H1 (cell line): ENCODE data around the gene TFB1M. TPM values are rescaled to one million over a fixed set of nuclear protein-coding genes. Genes with fewer than 3 reads are reported as not detected.

ENCODE experiments used
- CTCF ChIA-PET: fragments of 300-600 bp; sonication (Branson Sonifier 250); formaldehyde crosslinking; loops from one replicate; lab custom pipeline; 2021; ENCODE audit not compliant: partially characterized antibody; lab: Charles Lee
- POLR2A ChIA-PET: fragments of 300-600 bp; sonication (Branson Sonifier 250); formaldehyde crosslinking; loops from one replicate; lab custom pipeline; 2021; ENCODE audit warnings: inconsistent platforms; ENCODE audit not compliant: partially characterized antibody; lab: Charles Lee
- DNase-seq, 2 experiments: peaks; one replicate each; pipeline versions ENCODE4 v3.0.0 to v3.0.0-alpha.2; 2010 to 2022; ENCODE audit warnings: low spot score in 2 of 2, low read depth in 1 of 2, mixed read lengths in 1 of 2
- FAIRE-seq: peaks from 2 replicates; lab custom pipeline; 2011; peaks lifted over from hg19 to GRCh38; lab: Jason Lieb, UNC
- H2AFZ ChIP-seq: 2 replicates; pipeline ENCODE4 v1.8.1; 2012; ENCODE audit warnings: low read length, inconsistent platforms
- H2AK5ac ChIP-seq: 2 replicates; pipeline ENCODE4 v1.6.1; 2013; ENCODE audit warnings: low read depth, low read length
- H2BK120ac ChIP-seq: replicated peaks from 2 replicates; pipeline ENCODE3; 2013; ENCODE audit warnings: low read depth, low read length, inconsistent platforms
- H2BK12ac ChIP-seq: 2 replicates; pipeline ENCODE4 v1.6.1; 2013; ENCODE audit warnings: low read depth, low read length
- H2BK15ac ChIP-seq: 2 replicates; pipeline ENCODE4 v1.6.1; 2013; ENCODE audit warnings: low read length
- H2BK20ac ChIP-seq: 2 replicates; pipeline ENCODE4 v1.6.1; 2013; ENCODE audit warnings: low read length
- H2BK5ac ChIP-seq: 2 replicates; pipeline ENCODE4 v1.6.1; 2013; ENCODE audit warnings: low read depth, low read length
- H3K14ac ChIP-seq: 2 replicates; pipeline ENCODE4 v1.6.1; 2013; ENCODE audit warnings: inconsistent platforms; ENCODE audit not compliant: insufficient read length
- H3K18ac ChIP-seq: 2 replicates; pipeline ENCODE4 v1.6.1; 2013; ENCODE audit warnings: low read length; ENCODE audit errors: extremely low read depth
- H3K23ac ChIP-seq: 2 replicates; pipeline ENCODE4 v1.6.1; 2013; ENCODE audit warnings: inconsistent platforms; ENCODE audit not compliant: insufficient read length
- H3K23me2 ChIP-seq: 2 replicates; pipeline ENCODE4 v1.6.1; 2013; ENCODE audit warnings: low read depth, low read length
- H3K27ac ChIP-seq: 2 replicates; pipeline ENCODE4 v1.6.1; 2011; ENCODE audit warnings: low read depth, low read length, inconsistent platforms
- H3K27me3 ChIP-seq, 4 experiments: replicated peaks in 1 of 4; 1 replicate in 1 of 4; 2 replicates in 3 of 4; pipeline versions ENCODE4 v1.6.1 to v1.8.1; 2011 to 2013; ENCODE audit warnings: low read length in 3 of 4, mild to moderate bottlenecking in 3 of 4, inconsistent platforms in 2 of 4, mixed read lengths in 2 of 4, moderate library complexity in 1 of 4; ENCODE audit not compliant: control insufficient read depth in 3 of 4, insufficient read depth in 3 of 4; ENCODE audit errors: extremely low read depth in 1 of 4
- H3K36me3 ChIP-seq, 4 experiments: 2 replicates each; pipeline versions ENCODE4 v1.6.1 to v1.8.1; 2011 to 2013; ENCODE audit warnings: mild to moderate bottlenecking in 4 of 4, low read length in 3 of 4, moderate library complexity in 2 of 4, control low read depth in 1 of 4, inconsistent platforms in 1 of 4; ENCODE audit not compliant: insufficient read depth in 4 of 4, control insufficient read depth in 2 of 4
- H3K4ac ChIP-seq: replicated peaks from 2 replicates; pipeline ENCODE3; 2013; ENCODE audit warnings: low read length, low read depth, mixed read lengths, inconsistent platforms; ENCODE audit not compliant: insufficient read length
- H3K4me1 ChIP-seq, 4 experiments: replicated peaks in 1 of 4; 1 replicate in 1 of 4; 2 replicates in 3 of 4; pipeline versions ENCODE4 v1.6.1 to v1.8.1; 2011 to 2013; ENCODE audit warnings: low read length in 3 of 4, inconsistent platforms in 2 of 4, mixed read lengths in 1 of 4; ENCODE audit not compliant: insufficient read depth in 4 of 4, control insufficient read depth in 3 of 4
- H3K4me2 ChIP-seq, 2 experiments: 2 replicates each; pipeline versions ENCODE4 v1.6.1 to v1.8.1; 2011 to 2013; ENCODE audit warnings: low read depth in 2 of 2, low read length in 2 of 2, control low read depth in 1 of 2, inconsistent platforms in 1 of 2, mild to moderate bottlenecking in 1 of 2; ENCODE audit not compliant: insufficient read depth in 1 of 2
- H3K4me3 ChIP-seq, 4 experiments: fragments of 200-600, 300-600 bp in 1 of 4; sonication (generic), shearing (Covaris generic), sonication (Bioruptor Twin) in 1 of 4; 2 replicates each; pipeline versions ENCODE4 v1.5.1 to v1.8.1; 2011 to 2016; ENCODE audit warnings: low read length in 4 of 4, low read depth in 3 of 4, control low read depth in 2 of 4, inconsistent platforms in 2 of 4, mild to moderate bottlenecking in 2 of 4, mixed read lengths in 1 of 4, moderate library complexity in 1 of 4; ENCODE audit not compliant: insufficient read depth in 2 of 4; ENCODE audit errors: extremely low read depth in 1 of 4
- H3K56ac ChIP-seq: replicated peaks from 2 replicates; pipeline ENCODE3; 2013; ENCODE audit warnings: low read depth, mild to moderate bottlenecking, mixed read lengths, low read length, inconsistent platforms; ENCODE audit not compliant: insufficient read length
- H3K79me1 ChIP-seq: 2 replicates; pipeline ENCODE4 v1.6.1; 2013; ENCODE audit warnings: low read depth, low read length, control low read depth
- H3K79me2 ChIP-seq, 2 experiments: 2 replicates each; pipeline versions ENCODE4 v1.6.1 to v1.8.1; 2012 to 2013; ENCODE audit warnings: low read length in 2 of 2, mild to moderate bottlenecking in 2 of 2, inconsistent platforms in 1 of 2; ENCODE audit not compliant: insufficient read depth in 2 of 2, control insufficient read depth in 1 of 2
- H3K9ac ChIP-seq, 4 experiments: replicated peaks in 1 of 4; 1 replicate in 1 of 4; 2 replicates in 3 of 4; pipeline versions ENCODE4 v1.6.1 to v1.8.1; 2011 to 2013; ENCODE audit warnings: low read depth in 3 of 4, low read length in 3 of 4, control low read depth in 2 of 4, mild to moderate bottlenecking in 2 of 4, moderate library complexity in 2 of 4, inconsistent platforms in 1 of 4; ENCODE audit errors: extremely low read depth in 1 of 4
- H3K9me3 ChIP-seq, 2 experiments: 2 replicates each; pipeline versions ENCODE4 v1.6.1 to v1.8.1; 2012 to 2013; ENCODE audit warnings: mild to moderate bottlenecking in 2 of 2, moderate library complexity in 2 of 2, control low read depth in 1 of 2, inconsistent platforms in 1 of 2, low read depth in 1 of 2, low read length in 1 of 2, mixed read lengths in 1 of 2; ENCODE audit not compliant: insufficient read depth in 2 of 2
- H4K20me1 ChIP-seq, 2 experiments: replicated peaks in 1 of 2; 2 replicates each; pipeline versions ENCODE3 to v1.8.1; 2011 to 2013; ENCODE audit warnings: inconsistent platforms in 2 of 2, low read length in 2 of 2, mild to moderate bottlenecking in 1 of 2; ENCODE audit not compliant: insufficient read depth in 2 of 2, control insufficient read depth in 1 of 2
- H4K5ac ChIP-seq: 2 replicates; pipeline ENCODE4 v1.6.1; 2013; ENCODE audit warnings: low read length, low read depth, mixed read lengths, inconsistent platforms; ENCODE audit not compliant: insufficient read length
- H4K8ac ChIP-seq: 2 replicates; pipeline ENCODE4 v1.8.0; 2013; ENCODE audit warnings: mild to moderate bottlenecking, moderate library complexity, low read length, inconsistent platforms; ENCODE audit not compliant: insufficient read depth; ENCODE audit errors: extremely low read depth
- H4K91ac ChIP-seq: replicated peaks from 2 replicates; pipeline ENCODE3; 2013; ENCODE audit warnings: low read length, mixed read lengths, inconsistent platforms; ENCODE audit not compliant: insufficient read length
- CREB1 ChIP-seq: IDR thresholded peaks from 2 replicates; pipeline ENCODE4 v1.6.1; 2012; ENCODE audit warnings: inconsistent platforms
- SIRT6 ChIP-seq: IDR thresholded peaks from one replicate; pipeline ENCODE4 v1.7.1; 2012; ENCODE audit warnings: low read length, inconsistent platforms
- TEAD4 ChIP-seq: IDR thresholded peaks from 2 replicates; pipeline ENCODE4 v1.6.1; 2012; ENCODE audit warnings: low read depth, low read length, inconsistent platforms, mixed read lengths
- ZNF274 ChIP-seq: IDR thresholded peaks from 2 replicates; pipeline ENCODE4 v1.7.0; 2012; ENCODE audit warnings: low read length, borderline replicate concordance; ENCODE audit errors: extremely low read depth
- WGBS, 2 experiments: shearing (Covaris generic) in 1 of 2; methylation state at CpG; one replicate each; pipeline versions ENCODE4 v1.1.6 to v1.1.7; 2013 to 2015; ENCODE audit warnings: low lambda C conversion rate in 2 of 2, mixed read lengths in 2 of 2, inconsistent platforms in 1 of 2, low coverage in 1 of 2, missing lambda C conversion rate in 1 of 2; ENCODE audit not compliant: insufficient replicate concordance in 2 of 2, insufficient coverage in 1 of 2, insufficient read length in 1 of 2; ENCODE audit errors: extremely low coverage in 1 of 2, missing lambda C conversion rate in 1 of 2; 5-methylcytosine and 5-hydroxymethylcytosine counted together
- polyA plus RNA-seq, 7 experiments: library from polyadenylated mRNA; depleted of rRNA in 3 of 7; stranded (reverse) in 5 of 7; unstranded in 2 of 7; fragments of >200 nt in 5 of 7; fragments of 200-250 nt in 2 of 7; gene quantifications; 1 replicate in 5 of 7; 2 replicates in 1 of 7; 4 replicates in 1 of 7; pipeline versions ENCODE4 v1.2.1 to v1.2.3, GENCODE V29; 2011 to 2013; ENCODE audit warnings: missing spikeins in 2 of 7, mixed read lengths in 2 of 7
- total RNA-seq: library from RNA; stranded (reverse); fragmentation: NEBNext Ultra II Directional; extraction: Animal tissue kit (Norgen Biotek cat#: 25700); gene quantifications from 2 replicates; pipeline ENCODE4 v1.2.1, GENCODE V29; 2021
- TF ChIP-seq, protein P1 (sequence below), 3 experiments: IDR thresholded peaks; 1 replicate in 2 of 3; 2 replicates in 1 of 3; pipeline versions ENCODE4 v1.5.1 to v1.6.1; 2011; ENCODE audit warnings: low read length in 3 of 3, mild to moderate bottlenecking in 3 of 3, inconsistent platforms in 2 of 3, low read depth in 1 of 3, moderate library complexity in 1 of 3; ENCODE audit not compliant: insufficient read depth in 1 of 3; ENCODE audit errors: control extremely low read depth in 1 of 3

TFB1M gene
- total and polyA plus RNA-seq, 2 of the 8 experiments (the other 6 are each of a cell fraction or from before 2014, with no cell fraction given): 28.2 to 49.4 TPM

GRCh38 chr6:155254139-155254538 lies 60.1 kb downstream of the TFB1M start:
- no peak overlapping the region for H3K56ac ChIP-seq
- POLR2A ChIA-PET: no interaction called here
- H3K18ac ChIP-seq: no peak overlapping the region
- 92% methylated on average over 10 of the region's 10 CpGs; no CpG with 5 or more reads in 1 of the 2 experiments for WGBS, 2 experiments
- H2BK5ac ChIP-seq: no peak overlapping the region
- H4K91ac ChIP-seq: no peak overlapping the region
- CTCF ChIA-PET: no interaction called here
- peaks cover 9 to 92% (median 40%) of the 10 kb centered on the region in 4 experiments for H3K36me3 ChIP-seq
- no peak overlapping the region for H4K5ac ChIP-seq
- TF ChIP-seq SIRT6 (no peak), CREB1 (no peak), TEAD4 (no peak), ZNF274 (no peak)
- TF ChIP-seq, protein P1, sequence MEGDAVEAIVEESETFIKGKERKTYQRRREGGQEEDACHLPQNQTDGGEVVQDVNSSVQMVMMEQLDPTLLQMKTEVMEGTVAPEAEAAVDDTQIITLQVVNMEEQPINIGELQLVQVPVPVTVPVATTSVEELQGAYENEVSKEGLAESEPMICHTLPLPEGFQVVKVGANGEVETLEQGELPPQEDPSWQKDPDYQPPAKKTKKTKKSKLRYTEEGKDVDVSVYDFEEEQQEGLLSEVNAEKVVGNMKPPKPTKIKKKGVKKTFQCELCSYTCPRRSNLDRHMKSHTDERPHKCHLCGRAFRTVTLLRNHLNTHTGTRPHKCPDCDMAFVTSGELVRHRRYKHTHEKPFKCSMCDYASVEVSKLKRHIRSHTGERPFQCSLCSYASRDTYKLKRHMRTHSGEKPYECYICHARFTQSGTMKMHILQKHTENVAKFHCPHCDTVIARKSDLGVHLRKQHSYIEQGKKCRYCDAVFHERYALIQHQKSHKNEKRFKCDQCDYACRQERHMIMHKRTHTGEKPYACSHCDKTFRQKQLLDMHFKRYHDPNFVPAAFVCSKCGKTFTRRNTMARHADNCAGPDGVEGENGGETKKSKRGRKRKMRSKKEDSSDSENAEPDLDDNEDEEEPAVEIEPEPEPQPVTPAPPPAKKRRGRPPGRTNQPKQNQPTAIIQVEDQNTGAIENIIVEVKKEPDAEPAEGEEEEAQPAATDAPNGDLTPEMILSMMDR (IDR thresholded peaks at IDR 0.05; ENCODE audit: control extremely low read depth in 1 of 3, insufficient read depth in 1 of 3, low read depth in 1 of 3, low read length in 3 of 3): no peak
- no peaks in the 10 kb centered on the region for H3K9me3 ChIP-seq
- no peak overlapping the region for H2BK12ac ChIP-seq
- FAIRE-seq: no peak
- H3K4ac ChIP-seq: no peak overlapping the region
- no peak overlapping the region for H2AK5ac ChIP-seq
- no peaks in the 10 kb centered on the region for H3K79me2 ChIP-seq
- no peak overlapping the region; the same call in 1 of the 2 replicates for H4K8ac ChIP-seq
- peaks cover 0 to 3% (median 3%) of the 10 kb centered on the region in 4 experiments; a peak in 2 of 7 replicates for H3K4me1 ChIP-seq
- H3K79me1 ChIP-seq: no peaks in the 10 kb centered on the region; the same call in 1 of the 2 replicates
- H3K23me2 ChIP-seq: no peaks in the 10 kb centered on the region
- no peak overlapping the region for H3K4me3 ChIP-seq
- no peak overlapping the region for H3K27ac ChIP-seq
- no peak overlapping the region for H2AFZ ChIP-seq
- no peak overlapping the region for H2BK20ac ChIP-seq
- H2BK120ac ChIP-seq: no peak overlapping the region
- peak in 1 of 2 experiments; percentile 24 for DNase-seq
- H3K14ac ChIP-seq: no peak overlapping the region
- H3K9ac ChIP-seq: no peak overlapping the region
- no peak overlapping the region for H2BK15ac ChIP-seq
- H3K23ac ChIP-seq: no peak overlapping the region
- H3K4me2 ChIP-seq: no peak overlapping the region
- H4K20me1 ChIP-seq: no peaks in the 10 kb centered on the region
- H3K27me3 ChIP-seq: no peaks in the 10 kb centered on the region
